HepG2 (cell line): ENCODE data around the gene PKD1L1. TPM values are rescaled to one million over a fixed set of nuclear protein-coding genes. Genes with fewer than 3 reads are reported as not detected.

Source experiments
- MED8 ChIP-seq: sonication (generic); formaldehyde crosslinking; IDR thresholded peaks from 2 replicates; pipeline ENCODE4 v1.8.1; 2023; ENCODE audit warnings: mild to moderate bottlenecking, missing genetic modification reagents; ENCODE audit not compliant: insufficient replicate concordance
- MTA1 ChIP-seq: sonication (generic); formaldehyde crosslinking; IDR thresholded peaks from 2 replicates; pipeline ENCODE4 v1.4.0; 2020; ENCODE audit warnings: missing genetic modification reagents, mild to moderate bottlenecking, borderline replicate concordance
- PBX2 ChIP-seq: IDR thresholded peaks from 2 replicates; pipeline ENCODE4 v1.6.1; 2016; ENCODE audit warnings: control low read depth
- SMAD1 ChIP-seq: sonication (generic); formaldehyde crosslinking; IDR thresholded peaks from 2 replicates; pipeline ENCODE4 v1.4.0; 2020; ENCODE audit warnings: missing genetic modification reagents, low read depth, mild to moderate bottlenecking, borderline replicate concordance
- ZBTB2 ChIP-seq: sonication (generic); formaldehyde crosslinking; IDR thresholded peaks from 2 replicates; pipeline ENCODE4 v1.8.0; 2022; ENCODE audit warnings: low read depth, missing genetic modification reagents
- ZMYM3 ChIP-seq: sonication (generic); formaldehyde crosslinking; IDR thresholded peaks from 2 replicates; pipeline ENCODE4 v1.5.1; 2020; ENCODE audit warnings: mild to moderate bottlenecking, missing genetic modification reagents
- ZNF530 ChIP-seq: sonication (generic); formaldehyde crosslinking; IDR thresholded peaks from 2 replicates; pipeline ENCODE4 v1.5.0; 2020; ENCODE audit warnings: low read depth, mild to moderate bottlenecking, missing genetic modification reagents
- polyA plus RNA-seq, 8 experiments: library from polyadenylated mRNA; depleted of rRNA in 3 of 8; stranded (reverse) in 7 of 8; unstranded in 1 of 8; fragments of >200 nt; fragmentation: Illumina TruSeq in 4 of 8; extraction: Trizol in 4 of 8; gene quantifications; 2 replicates each; pipeline versions ENCODE4 v1.2.1 to v1.2.3, GENCODE V29; 2011 to 2016; ENCODE audit warnings: low read depth in 4 of 8, missing spikeins in 1 of 8, mixed read lengths in 1 of 8; ENCODE audit not compliant: insufficient read depth in 1 of 8
- total RNA-seq, 5 experiments: library from RNA; depleted of rRNA; stranded (reverse); fragments of >200 nt; fragmentation: Illumina TruSeq; extraction: Trizol; gene quantifications; 2 replicates each; pipeline ENCODE4 v1.2.3, GENCODE V29; 2016; ENCODE audit warnings: low read depth in 1 of 5

PKD1L1 gene
- total and polyA plus RNA-seq, 2 of the 13 experiments (the other 11 are each of a cell fraction or from before 2014, with no cell fraction given), result 0.01 TPM; not detected in 1

GRCh38 chr7:47941136-47941844 is 7.0 kb downstream of the PKD1L1 start (continued):
- TF ChIP-seq PBX2 (CRISPR knock-in tag) (no peak), MTA1 (CRISPR knock-in tag) (no peak), MED8 (CRISPR knock-in tag) (no peak), ZMYM3 (CRISPR knock-in tag) (no peak), ZBTB2 (CRISPR knock-in tag) (no peak), ZNF530 (CRISPR knock-in tag) (no peak), SMAD1 (CRISPR knock-in tag) (no peak)
